ENCODE measurements around the gene ADRM1. TPM values are rescaled to one million over a fixed set of nuclear protein-coding genes. Genes with fewer than 3 reads are reported as not detected.

ADRM1 gene
- total RNA-seq, 2 experiments from 2014 or later: 110 to 115 TPM

DNA sequence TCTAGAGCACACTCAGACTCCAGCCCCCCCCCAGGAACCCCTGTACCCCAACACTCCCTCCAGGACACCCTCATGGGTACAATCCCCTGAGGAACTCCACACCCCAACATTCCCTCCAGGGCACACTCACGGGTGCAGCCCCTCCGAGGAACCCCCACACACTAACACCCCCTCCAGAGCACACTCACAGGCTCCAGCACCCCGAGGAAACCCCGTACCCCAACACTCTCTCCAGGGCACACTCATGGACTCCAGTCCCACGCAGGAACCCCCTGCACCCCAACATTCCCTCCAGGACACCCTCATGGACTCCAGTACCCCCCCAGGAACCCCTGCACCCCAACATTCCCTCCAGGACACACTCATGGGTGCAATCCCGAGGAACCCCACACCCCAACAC is 32.7 kb downstream of the ADRM1 start:
- Mint-ChIP-seq H3K27ac (no peak overlapping the region), H3K4me3 (no peak overlapping the region), H3K4me1 (ENCODE audit: low read depth) (no peaks in the 10 kb centered on the region), H3K9me3 (no peaks in the 10 kb centered on the region), H3K27me3 (peaks cover 2% of the 10 kb centered on the region), H3K36me3 (ENCODE audit: low read depth) (no peaks in the 10 kb centered on the region)
- no peak for DNase-seq
- ChIA-PET POLR2A (no interaction called here), CTCF (no interaction called here)
- intact Hi-C loops (cut with micrococcal nuclease): no loop called here
- ATAC-seq: no peak
- TF ChIP-seq, protein P1, sequence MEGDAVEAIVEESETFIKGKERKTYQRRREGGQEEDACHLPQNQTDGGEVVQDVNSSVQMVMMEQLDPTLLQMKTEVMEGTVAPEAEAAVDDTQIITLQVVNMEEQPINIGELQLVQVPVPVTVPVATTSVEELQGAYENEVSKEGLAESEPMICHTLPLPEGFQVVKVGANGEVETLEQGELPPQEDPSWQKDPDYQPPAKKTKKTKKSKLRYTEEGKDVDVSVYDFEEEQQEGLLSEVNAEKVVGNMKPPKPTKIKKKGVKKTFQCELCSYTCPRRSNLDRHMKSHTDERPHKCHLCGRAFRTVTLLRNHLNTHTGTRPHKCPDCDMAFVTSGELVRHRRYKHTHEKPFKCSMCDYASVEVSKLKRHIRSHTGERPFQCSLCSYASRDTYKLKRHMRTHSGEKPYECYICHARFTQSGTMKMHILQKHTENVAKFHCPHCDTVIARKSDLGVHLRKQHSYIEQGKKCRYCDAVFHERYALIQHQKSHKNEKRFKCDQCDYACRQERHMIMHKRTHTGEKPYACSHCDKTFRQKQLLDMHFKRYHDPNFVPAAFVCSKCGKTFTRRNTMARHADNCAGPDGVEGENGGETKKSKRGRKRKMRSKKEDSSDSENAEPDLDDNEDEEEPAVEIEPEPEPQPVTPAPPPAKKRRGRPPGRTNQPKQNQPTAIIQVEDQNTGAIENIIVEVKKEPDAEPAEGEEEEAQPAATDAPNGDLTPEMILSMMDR (IDR thresholded peaks at IDR 0.05): no peak

DNA sequence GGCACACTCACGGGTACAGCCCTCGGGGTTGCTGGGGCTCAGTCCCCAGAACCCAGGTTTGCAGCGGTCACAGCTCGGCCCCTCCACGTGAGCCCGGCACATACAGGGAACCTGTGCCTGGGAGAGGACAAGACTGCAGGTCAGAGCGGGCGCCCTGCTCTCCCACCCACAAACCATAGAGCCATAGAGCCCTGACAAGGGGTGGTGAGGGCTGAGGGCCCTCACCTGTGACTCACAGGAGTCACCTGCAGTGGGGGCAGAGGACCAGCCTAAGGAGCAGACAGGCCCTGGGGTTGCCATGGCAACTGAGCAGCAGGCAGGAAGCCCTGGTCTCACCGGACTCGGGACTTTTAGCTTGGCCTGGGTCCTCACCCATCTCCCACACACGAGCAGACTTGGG is 33.5 kb downstream of the ADRM1 start:
- Mint-ChIP-seq H3K27me3 (peaks cover 2% of the 10 kb centered on the region), H3K36me3 (ENCODE audit: low read depth) (no peaks in the 10 kb centered on the region), H3K27ac (no peak overlapping the region), H3K9me3 (no peaks in the 10 kb centered on the region), H3K4me3 (no peak overlapping the region), H3K4me1 (ENCODE audit: low read depth) (no peaks in the 10 kb centered on the region)
- TF ChIP-seq, protein P1 (IDR thresholded peaks at IDR 0.05): no peak
- no peak for ATAC-seq
- ChIA-PET POLR2A (no interaction called here), CTCF (no interaction called here)
- no peak for DNase-seq
- intact Hi-C loops (cut with micrococcal nuclease): no loop called here

DNA sequence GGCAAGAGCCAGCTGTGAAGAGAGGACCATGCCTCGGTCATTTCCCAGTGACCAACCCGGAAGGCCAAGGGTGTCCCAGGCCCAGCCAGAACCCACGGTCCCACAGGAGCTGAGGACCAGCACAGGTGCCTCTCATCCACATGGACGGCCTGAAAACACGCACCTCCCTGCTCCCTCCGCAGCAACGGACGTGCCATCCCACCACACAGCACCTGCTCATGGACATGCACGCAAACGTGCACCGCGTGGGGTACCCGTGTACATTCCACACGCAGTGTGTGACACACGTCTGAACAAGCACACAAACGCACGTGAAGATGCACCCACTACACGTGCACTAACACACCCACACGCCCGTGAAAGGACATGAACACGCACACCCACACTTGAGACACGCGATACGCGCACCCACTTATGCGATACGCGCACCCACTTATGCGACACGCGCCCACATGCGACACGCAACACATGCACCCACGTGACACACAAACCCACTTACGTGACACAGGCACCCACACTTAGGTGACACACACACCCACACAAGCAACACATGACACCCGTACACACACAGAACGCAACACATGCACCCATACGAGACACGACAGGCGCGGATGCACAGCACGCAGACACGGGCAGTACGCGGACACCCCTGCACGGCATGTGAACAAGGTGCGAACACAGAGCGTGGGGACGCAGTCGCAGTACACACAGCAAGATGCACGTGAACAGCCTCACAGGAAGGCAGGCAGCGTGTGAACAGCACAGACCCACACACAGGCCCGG is 34.2 kb downstream of the ADRM1 start:
- POLR2A ChIA-PET: no interaction called here
- intact Hi-C loops (cut with micrococcal nuclease): no loop called here

GRCh38 chr20:62337558-62338293 is 34.9 kb downstream of the ADRM1 start:
- Mint-ChIP-seq H3K27ac (no peak overlapping the region), H3K36me3 (ENCODE audit: low read depth) (no peaks in the 10 kb centered on the region), H3K4me3 (no peak overlapping the region), H3K4me1 (ENCODE audit: low read depth) (no peaks in the 10 kb centered on the region), H3K27me3 (peaks cover 2% of the 10 kb centered on the region), H3K9me3 (no peaks in the 10 kb centered on the region)
- CTCF ChIA-PET: no interaction called here
- POLR2A ChIA-PET: no interaction called here
- intact Hi-C loops (cut with micrococcal nuclease): no loop called here
- ATAC-seq: no peak
- TF ChIP-seq, protein P1 (IDR thresholded peaks at IDR 0.05): no peak
- no peak for DNase-seq

More for the DNA sequence above, 34.2 kb downstream of the ADRM1 start:
- ATAC-seq (no peak), DNase-seq (no peak)
- CTCF ChIA-PET: no interaction called here
- Mint-ChIP-seq H3K27ac (no peak overlapping the region), H3K4me3 (no peak overlapping the region), H3K27me3 (peaks cover 2% of the 10 kb centered on the region), H3K36me3 (ENCODE audit: low read depth) (no peaks in the 10 kb centered on the region), H3K4me1 (ENCODE audit: low read depth) (no peaks in the 10 kb centered on the region), H3K9me3 (no peaks in the 10 kb centered on the region)
- TF ChIP-seq, protein P1 (IDR thresholded peaks at IDR 0.05): no peak

DNA sequence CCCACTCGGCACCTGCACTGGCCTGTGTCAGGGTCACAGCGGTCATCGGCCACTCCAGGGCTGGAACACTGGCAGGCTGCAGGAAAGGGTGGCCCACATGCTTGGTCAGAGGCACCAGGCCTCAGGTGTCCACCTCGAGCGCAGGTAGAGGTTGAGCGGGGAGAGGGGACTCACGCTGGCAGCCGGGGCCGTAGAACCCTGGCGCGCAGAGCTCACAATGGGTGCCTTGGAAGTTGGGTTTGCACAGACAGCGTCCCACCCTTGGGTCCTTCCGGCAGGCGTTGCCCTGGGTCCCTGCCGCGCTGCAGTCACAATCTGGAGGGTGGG is 35.5 kb downstream of the ADRM1 start:
- Mint-ChIP-seq H3K27ac (no peak overlapping the region), H3K9me3 (no peaks in the 10 kb centered on the region), H3K4me1 (ENCODE audit: low read depth) (no peaks in the 10 kb centered on the region), H3K36me3 (ENCODE audit: low read depth) (no peaks in the 10 kb centered on the region), H3K4me3 (no peak overlapping the region), H3K27me3 (peaks cover 2% of the 10 kb centered on the region)
- DNase-seq (no peak), ATAC-seq (no peak)
- CTCF ChIA-PET: no interaction called here
- intact Hi-C loops (cut with micrococcal nuclease): no loop called here
- POLR2A ChIA-PET: no interaction called here
- TF ChIP-seq, protein P1 (IDR thresholded peaks at IDR 0.05): no peak
